Stimulated activated CD8-positive, alpha-beta memory T cell treated with anti-CD3 and anti-CD28 coated beads, Interleukin-12 subunit alpha, Interleukin-12 subunit beta, amount 100 ng/mL, for 1 hour (primary cell): ENCODE data around the gene ZBTB2.
"Not testable (repeated sequence)": the region's sequence is repeated elsewhere in the genome, so short reads cannot be mapped to it uniquely, and the experiment has no call there.

Experiments
- DNase-seq: peaks from one replicate; pipeline ENCODE4 v3.0.0-alpha.2; 2020; ENCODE audit warnings: low read depth

The ZBTB2 gene

GRCh38 chr6:151330130-151330696 lies 61.1 kb downstream of the ZBTB2 start:
- no peak for DNase-seq

GRCh38 chr6:151327101-151327500 lies 64.3 kb downstream of the ZBTB2 start:
- no peak for DNase-seq

GRCh38 chr6:151326116-151326825 lies 65.1 kb downstream of the ZBTB2 start:
- no peak for DNase-seq

- no peak for DNase-seq
Measured at GRCh38 chr6:151325075-151326050, 66.0 kb downstream of the ZBTB2 start.

GRCh38 chr6:151324488-151324825 lies 66.9 kb downstream of the ZBTB2 start:
- no peak for DNase-seq

GRCh38 chr6:151323791-151324487 lies 67.4 kb downstream of the ZBTB2 start:
- DNase-seq = peak; percentile 54

- no peak for DNase-seq
Measured at GRCh38 chr6:151322570-151322969, 68.8 kb downstream of the ZBTB2 start.

GRCh38 chr6:151321438-151321837 lies 69.9 kb downstream of the ZBTB2 start:
- no peak for DNase-seq

GRCh38 chr6:151320140-151320539 lies 71.2 kb downstream of the ZBTB2 start:
- DNase-seq = no peak

- no peak for DNase-seq
Measured at GRCh38 chr6:151317995-151318365, 73.4 kb downstream of the ZBTB2 start.

- DNase-seq = no peak
Measured at GRCh38 chr6:151317103-151317994, 74.0 kb downstream of the ZBTB2 start.

- not testable (repeated sequence) for DNase-seq
Measured at GRCh38 chr6:151315661-151316060, 75.7 kb downstream of the ZBTB2 start.
